IPS-NIHi7 (cell line): Measurements from ENCODE around the gene MYB.

Source experiments
- DNase-seq: peaks from one replicate; pipeline ENCODE4 v3.0.0; 2012; ENCODE audit warnings: mixed read lengths; ENCODE audit errors: extremely low spot score

The MYB gene

DNA sequence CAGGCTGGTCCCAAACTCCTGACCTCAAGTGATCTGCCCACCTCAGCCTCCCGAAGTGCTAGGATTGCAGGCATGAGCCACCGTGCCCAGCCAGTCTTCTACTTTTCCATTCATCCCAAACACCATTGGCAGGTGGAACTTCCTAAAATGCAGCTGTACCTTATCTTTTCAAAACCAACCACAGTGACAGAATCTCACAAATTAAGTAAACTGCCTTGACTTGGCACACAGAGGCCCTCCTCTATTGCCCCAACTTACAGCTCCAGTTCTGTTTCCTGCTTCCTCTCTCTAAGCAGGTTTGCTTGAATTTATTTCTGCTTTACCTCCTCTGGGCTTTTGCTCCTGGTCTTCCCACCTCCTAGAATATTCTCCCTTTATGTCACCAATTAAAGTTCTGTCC is 7.6 kb downstream of the MYB start:
- DNase-seq, result no peak

DNA sequence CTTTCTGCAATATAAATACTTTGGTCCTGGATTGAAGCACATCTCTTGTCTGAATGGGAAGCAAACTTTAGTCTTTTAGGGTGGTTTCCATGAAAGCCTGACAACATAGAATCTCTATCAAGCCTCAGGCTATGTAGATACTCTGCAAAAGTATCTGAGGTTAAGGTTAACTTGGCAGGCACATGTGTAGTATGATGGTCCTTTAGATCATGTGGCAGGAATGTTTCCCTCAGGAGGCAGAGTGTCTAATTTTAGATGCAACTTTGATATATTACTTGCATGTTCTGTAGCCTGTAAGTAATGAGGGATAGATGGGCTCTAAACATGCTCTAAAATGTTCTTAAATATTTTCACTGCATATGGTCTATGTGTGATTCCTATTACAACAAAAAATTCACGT is 8.2 kb downstream of the MYB start:
- DNase-seq, result no peak

DNA sequence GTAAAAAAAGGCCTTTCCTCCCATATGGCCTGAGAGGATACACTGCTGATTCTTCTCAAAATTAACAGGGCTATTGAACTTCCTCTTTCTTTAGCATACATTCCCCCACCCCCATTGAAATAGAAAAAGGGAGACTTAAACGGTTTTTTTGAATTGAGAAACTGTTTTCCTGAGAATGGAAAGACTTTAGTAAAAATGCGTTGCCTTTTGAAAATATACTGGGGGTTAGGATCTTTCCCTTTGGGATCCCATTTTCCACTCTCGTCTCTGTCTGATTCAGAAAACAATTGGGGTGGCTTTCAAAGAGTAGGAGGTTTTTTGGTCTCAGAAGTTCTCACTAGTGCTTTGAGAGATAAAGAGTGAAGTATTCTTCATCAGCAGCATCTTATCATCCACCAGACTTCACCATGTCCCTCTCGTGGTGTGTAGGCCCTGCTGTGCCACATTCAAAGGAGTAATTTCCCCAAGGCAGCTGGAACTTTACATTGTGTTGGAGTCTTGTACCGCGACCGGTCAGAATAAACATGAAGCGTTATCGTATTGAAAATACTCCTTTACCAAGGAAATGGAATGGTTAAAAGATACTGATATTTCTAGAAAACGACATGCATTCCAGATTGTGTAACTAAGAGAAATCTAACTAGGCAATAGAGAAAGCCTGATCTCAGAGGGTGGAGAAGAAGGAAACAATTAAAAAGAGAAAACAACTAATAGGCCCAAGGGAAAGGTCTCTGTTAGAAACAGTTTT is 10.6 kb downstream of the MYB start:
- DNase-seq, result no peak

DNA sequence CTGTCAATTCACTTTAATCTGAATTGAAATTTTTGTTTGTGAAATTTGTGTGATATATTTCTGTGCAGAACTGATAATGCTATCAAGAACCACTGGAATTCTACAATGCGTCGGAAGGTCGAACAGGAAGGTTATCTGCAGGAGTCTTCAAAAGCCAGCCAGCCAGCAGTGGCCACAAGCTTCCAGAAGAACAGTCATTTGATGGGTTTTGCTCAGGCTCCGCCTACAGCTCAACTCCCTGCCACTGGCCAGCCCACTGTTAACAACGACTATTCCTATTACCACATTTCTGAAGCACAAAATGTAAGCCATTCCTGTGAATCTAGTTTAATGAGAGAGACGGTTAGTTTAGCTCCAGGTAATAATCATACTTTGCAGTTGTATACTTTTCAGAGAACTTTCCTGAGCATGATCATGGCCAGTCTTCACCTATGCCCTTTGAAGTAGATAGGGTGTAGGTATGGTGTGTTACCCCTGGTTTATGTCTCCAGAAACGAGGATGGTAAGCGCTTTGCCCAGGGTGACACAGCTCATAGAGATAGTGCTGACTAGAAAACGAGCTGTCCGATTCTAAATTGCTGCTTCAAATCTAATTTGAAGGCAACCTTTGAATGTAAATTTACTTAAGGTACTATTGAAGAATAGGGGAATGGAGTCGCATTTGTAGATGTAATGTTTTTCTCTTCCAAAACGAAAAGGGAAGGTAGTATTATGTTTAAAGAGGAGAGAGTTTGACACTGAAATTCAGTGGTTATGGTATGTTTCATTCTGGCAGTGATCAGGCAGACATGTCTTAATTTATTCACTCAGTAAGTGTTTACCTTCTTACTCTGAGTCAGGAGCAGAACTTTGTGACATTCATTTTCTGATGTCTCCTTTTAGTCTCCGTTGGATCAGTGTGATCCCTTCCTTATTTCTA is 11.4 kb downstream of the MYB start:
- DNase-seq, result no peak

DNA sequence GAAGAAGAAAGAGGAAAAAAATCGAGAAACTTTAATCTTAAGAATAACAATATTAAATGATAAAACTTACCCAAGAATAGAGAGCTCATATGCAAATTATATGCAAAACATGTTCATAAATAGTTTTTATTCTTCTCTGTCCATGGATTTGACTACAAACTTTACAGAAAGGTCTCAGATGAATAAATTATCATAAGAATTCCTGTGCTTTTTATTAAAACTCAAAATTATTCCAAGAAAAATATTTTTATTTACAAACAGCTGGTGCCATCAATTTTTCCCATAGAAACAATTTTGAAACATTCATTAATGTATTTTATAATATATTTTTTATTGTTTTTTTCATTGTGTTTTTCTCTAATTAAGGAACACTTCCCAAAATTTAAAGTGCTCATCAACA is 12.1 kb downstream of the MYB start:
- no peak for DNase-seq

DNA sequence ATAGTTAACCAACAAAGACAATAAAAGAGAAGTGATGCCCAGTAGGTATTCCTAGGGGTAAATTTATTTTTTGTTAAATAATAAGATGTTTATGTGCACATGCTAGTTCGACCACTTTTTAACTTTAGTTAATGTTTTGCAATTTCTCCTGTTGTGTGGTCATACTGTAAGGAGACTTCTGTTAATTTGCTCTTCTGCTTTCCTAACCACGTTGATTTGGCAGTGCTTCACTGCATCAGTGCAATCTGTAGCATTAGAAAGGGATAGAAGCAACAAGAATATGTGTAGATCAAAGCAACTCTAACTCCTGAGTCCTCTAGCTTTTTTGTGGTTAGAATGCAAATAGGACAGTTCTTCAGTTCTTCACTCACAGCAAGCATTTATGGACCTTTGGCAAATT is 13.9 kb downstream of the MYB start:
- DNase-seq, result no peak

DNA sequence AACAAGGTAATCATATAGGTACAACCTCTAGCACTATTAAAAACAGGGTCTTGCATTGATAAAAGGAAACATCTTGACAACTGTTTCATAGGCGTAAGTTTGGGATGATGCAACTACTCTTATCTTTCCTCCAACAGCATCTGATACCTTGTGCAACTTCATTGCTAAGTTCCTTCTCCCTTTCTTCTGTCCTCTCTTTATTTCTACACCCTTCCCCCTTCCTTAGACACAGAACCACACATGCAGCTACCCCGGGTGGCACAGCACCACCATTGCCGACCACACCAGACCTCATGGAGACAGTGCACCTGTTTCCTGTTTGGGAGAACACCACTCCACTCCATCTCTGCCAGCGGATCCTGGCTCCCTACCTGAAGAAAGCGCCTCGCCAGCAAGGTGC is 14.4 kb downstream of the MYB start:
- no peak for DNase-seq

DNA sequence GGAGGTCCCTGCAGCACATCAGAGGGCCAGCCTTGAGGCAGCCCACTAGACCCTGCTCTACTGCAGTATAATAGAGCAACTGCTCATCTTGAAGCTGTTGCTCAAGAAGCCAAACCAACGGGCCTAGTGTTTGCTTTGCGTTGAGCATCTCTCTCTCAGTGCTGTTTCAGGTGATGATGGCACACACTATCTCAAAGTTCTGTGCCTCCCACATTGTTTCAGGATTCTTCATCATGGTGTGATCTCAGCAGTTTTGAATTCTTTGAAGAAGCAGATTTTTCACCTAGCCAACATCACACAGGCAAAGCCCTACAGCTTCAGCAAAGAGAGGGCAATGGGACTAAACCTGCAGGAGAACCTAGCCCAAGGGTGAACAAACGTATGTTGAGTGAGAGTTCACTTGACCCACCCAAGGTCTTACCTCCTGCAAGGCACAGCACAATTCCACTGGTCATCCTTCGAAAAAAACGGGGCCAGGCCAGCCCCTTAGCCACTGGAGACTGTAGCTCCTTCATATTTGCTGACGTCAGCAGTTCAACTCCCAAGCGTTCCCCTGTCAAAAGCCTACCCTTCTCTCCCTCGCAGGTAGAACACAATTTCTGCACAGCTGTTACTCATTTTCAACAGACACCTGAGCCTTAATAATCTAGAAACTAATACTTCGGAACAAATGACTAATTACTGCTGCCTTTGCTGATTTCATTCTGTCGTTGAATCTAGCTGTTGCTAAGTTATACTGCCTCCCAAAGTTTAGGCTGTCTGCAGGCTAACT is 15.8 kb downstream of the MYB start:
- DNase-seq, result no peak

DNA sequence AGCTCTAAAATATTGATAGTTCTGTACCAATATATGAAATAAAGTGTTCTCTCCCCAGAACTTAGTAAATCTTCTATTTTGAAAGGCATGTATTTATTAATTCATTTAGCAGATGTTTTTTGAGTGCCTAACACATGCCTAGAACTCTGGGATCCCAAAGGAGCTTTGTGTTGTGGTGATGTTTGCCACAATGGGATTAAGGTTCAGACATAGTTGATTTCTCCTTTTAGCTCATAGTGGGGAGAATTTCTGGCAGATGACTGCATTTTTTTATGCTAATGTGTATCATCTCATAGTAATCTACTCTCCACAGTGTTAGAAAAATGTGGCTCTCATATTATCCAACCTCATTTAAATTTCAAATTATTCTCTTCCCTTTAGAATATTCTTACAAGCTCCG is 21.7 kb downstream of the MYB start:
- DNase-seq, result no peak

DNA sequence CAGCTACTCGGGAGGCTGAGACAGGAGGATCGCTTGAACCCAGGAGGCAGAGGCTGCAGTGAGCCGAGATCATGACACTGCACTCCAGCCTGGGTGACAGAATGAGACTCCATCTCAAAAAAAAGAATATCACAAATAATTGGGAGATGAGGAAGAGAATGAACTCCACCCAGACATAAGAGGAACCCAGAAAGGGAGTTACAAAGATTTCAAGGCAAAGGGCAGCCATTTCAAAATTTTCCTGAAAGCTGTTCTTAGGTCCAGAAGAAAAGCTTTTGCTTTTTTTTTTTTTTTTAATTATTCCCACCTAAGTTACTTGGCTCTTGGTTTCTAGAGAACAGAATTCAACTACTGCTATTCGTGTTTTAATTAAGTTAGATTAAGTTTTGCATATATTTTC is 23.8 kb downstream of the MYB start:
- no peak for DNase-seq

DNA sequence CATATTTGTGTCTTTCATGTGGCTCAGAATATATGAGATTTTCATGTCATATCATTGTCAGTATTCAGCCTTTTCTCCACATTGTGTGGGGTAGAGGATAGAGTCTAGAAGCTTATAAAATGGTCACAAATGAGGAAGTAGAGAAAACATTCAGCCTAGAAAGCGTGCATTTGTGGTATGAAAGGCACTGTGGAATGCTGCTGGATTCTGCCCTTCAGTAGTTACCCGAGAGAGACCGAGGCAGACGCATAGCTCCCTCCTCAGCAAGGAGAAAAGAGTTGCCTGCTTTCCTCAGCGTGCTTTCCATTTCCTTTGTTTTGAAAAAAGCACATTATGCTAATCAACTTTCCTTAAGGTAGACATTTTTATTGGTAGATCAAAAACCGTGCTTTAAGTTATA is 28.7 kb downstream of the MYB start:
- DNase-seq, result no peak

DNA sequence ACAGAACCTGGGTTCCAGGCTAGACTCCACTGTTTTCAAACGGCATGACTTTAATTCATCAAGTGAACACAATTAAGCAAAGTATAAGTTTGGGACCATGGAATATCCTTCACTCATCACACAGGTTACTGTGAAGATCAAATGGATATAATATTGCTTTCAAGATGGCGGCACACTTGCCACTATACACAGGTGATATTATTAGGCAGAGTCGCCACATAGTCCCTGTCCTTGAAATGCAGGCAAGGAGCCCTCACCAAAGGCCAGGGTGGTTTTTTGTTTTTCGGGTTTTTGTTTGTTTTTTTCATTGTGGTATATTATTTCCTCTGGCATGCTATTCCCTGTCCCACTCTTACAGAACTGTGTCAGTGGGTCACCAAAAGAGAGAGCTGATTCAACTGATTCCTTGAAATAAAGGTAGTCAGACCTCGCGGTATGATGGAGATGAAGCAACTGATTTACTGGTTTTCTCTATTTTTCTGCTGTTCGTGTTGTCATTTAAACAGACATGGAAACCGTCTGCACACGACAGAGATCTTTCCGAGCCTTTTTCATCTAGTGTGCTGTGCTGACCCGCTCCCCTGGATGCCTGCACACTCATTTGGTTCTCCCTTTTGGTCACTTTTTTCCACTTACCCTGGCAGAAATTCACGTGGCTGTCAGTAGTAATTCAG is 29.7 kb downstream of the MYB start:
- DNase-seq, result no peak

DNA sequence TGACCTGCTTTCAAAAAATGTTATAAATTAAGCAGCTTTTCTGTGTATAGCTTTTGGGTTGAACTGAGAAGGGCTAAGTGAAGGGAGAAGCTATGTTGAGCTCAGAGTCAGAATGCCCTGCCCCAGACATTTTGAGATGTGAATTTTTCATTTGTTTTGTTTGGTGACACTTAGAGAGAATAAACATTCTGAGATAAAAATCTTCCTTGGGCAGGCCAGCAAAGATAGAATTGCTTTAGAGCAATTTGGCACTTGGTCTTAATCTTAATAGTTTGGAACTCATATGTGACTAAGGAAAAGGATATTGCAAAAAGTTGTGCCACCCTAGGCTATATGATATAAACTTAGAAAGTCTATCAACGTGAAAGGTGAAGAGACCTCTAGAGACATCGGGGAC is 30.2 kb downstream of the MYB start:
- no peak for DNase-seq

DNA sequence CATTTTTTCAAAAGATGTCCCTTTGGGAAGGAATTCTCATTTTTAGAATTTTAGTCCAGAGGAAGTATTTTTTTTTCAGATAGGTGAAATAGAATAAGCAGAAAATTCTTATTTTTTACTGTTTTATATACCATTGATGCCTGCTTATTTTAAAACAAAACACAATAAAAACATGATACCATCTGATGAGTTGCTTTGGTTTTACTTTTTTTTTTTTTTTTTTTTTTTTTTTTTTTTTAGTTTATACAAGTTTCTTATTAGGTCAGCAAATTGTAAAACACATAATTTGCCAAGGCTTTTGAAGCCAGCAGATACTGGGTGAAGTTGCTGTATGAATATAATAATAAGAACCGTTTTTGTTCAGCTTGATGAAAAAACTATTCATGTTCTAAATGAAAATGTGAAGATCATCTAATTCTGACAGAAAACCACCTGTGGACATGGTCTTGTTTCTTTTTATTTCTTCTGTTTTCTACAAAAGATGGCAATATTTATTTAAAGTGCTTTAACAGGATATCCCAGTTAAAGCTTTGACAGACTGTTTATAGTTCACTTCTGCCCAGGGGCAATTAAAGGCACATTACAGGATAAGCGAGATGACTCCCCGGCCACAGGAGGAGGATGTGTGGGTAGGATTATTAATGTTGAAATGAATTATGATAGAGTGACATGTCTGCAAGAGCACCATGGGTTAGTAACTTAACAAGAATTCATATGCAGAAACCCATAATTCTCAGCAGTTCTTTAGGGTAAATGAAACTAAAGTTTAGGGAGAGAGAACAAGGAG is 31.1 kb downstream of the MYB start:
- no peak for DNase-seq

DNA sequence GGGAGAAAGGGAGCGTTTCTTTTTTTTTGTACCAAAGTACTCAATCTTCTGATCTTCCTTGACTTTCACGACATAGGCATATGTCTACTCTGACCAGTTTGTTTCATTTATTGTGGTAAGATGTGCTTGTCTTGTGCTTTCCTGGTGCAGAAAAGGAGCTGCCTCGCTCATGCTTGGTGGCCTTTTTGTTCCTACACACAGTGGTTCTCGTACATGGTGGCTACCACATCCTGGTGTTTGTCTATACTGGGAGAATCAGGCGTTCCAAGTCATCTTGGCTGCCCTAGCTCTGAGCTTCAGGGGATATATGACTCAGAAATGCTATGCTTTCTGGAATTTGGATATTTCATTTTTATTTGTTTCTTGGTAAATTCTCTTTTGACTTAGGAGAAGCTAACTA is 31.8 kb downstream of the MYB start:
- DNase-seq, result no peak

DNA sequence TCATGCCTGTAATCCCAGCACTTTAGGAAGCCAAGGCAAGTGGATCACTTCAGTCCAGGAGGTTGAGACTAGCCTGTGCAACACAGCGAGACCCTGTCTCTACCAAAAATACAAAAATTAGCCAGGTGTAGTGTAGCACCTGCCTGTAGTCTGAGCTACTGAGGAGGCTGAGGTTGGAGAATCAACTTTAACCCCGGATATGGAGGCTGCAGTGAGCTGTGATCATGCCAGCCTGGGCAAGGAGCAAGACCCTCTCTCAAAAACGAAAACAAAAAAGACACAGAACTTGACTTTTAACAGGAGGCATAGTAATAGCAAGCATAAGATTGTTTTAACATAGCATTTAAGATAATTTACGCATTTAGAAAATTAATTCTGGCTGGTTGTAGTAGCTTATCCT is 32.5 kb downstream of the MYB start:
- no peak for DNase-seq

DNA sequence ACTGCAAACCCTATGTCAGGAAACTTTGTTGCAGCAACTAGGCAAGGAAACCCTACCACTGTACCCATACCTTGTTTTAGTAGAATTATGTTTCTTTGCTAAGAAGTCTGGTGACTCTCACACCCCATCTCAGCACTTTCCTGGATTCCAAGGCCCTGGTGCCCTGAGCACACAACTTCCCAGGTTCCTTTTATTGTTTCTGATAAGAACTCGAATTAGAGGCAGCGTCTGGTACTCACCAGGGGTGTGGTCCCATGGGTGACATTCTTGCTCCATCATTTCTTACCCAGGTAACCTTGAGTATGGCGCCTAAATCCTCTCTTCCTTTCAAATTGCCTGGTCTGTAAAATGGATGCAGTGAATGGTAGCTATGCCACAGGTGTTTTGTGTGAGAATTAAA is 34.1 kb downstream of the MYB start:
- DNase-seq, result no peak

DNA sequence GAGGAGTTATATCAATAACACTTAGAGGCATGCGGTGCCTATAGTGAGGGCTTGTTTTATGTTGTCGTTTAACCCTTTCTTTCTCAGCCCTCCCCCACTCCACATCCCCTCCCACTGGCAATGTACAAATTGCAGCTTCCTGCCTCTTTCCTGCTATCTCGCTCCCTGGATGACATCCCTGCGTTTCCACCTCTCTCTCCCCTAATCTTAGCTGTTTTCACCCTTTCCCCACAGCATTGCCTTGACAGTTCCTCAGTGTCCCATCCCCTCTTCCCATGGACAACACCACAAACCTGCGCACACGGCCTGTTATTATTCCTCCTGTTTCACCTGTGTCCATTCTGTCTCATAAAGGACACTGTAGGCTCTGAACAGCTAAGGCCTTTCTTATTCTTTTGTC is 34.5 kb downstream of the MYB start:
- no peak for DNase-seq

DNA sequence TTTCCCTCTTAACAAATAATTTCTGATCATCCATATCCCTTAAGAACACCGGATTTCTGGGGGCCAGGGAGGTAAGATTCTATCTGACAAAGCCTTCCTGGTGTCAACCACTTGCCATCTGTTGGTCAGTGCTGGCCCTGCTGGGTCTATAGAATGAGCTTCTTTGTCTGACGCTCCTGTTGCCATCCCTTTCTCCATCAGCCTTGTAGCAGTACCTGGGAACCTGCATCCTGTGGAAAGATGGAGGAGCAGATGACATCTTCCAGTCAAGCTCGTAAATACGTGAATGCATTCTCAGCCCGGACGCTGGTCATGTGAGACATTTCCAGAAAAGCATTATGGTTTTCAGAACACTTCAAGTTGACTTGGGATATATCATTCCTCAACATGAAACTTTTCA is 36.6 kb downstream of the MYB start:
- no peak for DNase-seq

DNA sequence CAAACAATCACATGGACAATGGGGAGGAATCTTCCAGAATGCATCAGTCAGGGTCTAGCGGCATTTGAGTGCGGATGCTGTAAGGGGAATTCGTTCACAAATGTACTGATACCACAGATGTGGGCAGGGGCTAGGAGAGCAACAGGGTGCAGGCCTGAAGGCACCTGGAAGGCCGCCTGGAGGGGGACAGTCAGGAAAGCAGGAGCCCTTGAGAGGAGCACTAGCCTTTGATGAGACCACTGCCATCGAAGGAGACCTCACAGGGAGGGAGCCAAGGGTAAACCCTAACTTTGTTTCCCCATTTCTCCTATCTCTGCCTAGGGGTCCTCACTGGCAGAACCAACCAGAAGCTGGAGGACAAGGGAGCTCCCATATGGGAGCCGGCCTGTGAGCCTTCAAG is 38.2 kb downstream of the MYB start:
- no peak for DNase-seq

DNA sequence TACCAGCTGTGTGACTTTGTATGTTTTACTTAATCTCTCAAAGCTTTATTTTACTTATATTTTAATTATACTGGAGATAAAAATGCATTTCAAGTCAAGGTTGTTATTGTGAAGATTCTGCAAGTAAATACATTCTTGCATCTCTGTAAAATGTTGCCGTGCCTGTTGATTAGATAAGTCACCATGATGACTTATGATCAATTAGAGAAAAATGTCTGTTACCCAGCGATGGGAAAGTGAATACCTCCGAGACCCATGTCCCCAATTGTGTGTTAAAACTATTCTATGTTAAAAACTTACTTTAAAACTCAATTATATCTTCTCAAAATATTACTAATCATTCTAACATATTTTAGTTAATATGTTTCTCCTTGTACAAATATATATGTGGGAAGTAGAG is 39.9 kb downstream of the MYB start:
- DNase-seq, result no peak
